Hepatocyte (in vitro differentiated cells): ENCODE measurements around the gene ZNF215. TPM values are rescaled to one million over a fixed set of nuclear protein-coding genes. Genes with fewer than 3 reads are reported as not detected.
"Not testable (repeated sequence)": the region's sequence is repeated elsewhere in the genome, so short reads cannot be mapped to it uniquely, and the experiment has no call there.

Experiments used
- DNase-seq: peaks from one replicate; pipeline ENCODE4 v3.0.0-alpha.2; 2016; ENCODE audit warnings: low spot score
- H2AFZ ChIP-seq: fragments of 200-600 bp; sonication (generic); 2 replicates; pipeline ENCODE4 v1.6.0; 2016; ENCODE audit warnings: antibody characterized with exemption, mild to moderate bottlenecking
- H3K27ac ChIP-seq: fragments of 200-600 bp; sonication (generic); 2 replicates; pipeline ENCODE4 v1.5.1; 2016; ENCODE audit warnings: mild to moderate bottlenecking
- H3K27me3 ChIP-seq: fragments of 200-600 bp; sonication (generic); 2 replicates; pipeline ENCODE4 v1.6.1; 2016
- H3K36me3 ChIP-seq: fragments of 200-600 bp; sonication (generic); replicated peaks from 2 replicates; pipeline ENCODE4 v1.5.1; 2016; ENCODE audit warnings: low read depth; ENCODE audit not compliant: insufficient read depth
- H3K4me1 ChIP-seq: fragments of 200-600 bp; sonication (generic); 2 replicates; pipeline ENCODE4 v1.5.1; 2016; ENCODE audit warnings: mild to moderate bottlenecking, moderate library complexity; ENCODE audit not compliant: insufficient read depth
- H3K4me2 ChIP-seq: fragments of 200-600 bp; sonication (generic); 2 replicates; pipeline ENCODE4 v1.6.0; 2016
- H3K4me3 ChIP-seq: fragments of 200-600 bp; sonication (generic); 2 replicates; pipeline ENCODE4 v1.5.1; 2016; ENCODE audit warnings: mild to moderate bottlenecking
- H3K79me2 ChIP-seq: fragments of 200-600 bp; sonication (generic); 2 replicates; pipeline ENCODE4 v1.6.0; 2017; ENCODE audit warnings: mild to moderate bottlenecking
- H3K9me2 ChIP-seq: fragments of 200-600 bp; sonication (generic); replicated peaks from 2 replicates; pipeline ENCODE4 v1.6.0; 2017; ENCODE audit warnings: mild to moderate bottlenecking; ENCODE audit not compliant: insufficient read depth
- H3K9me3 ChIP-seq: fragments of 200-600 bp; sonication (generic); 2 replicates; pipeline ENCODE4 v1.5.1; 2016; ENCODE audit warnings: low read depth, mild to moderate bottlenecking
- H4K20me1 ChIP-seq: fragments of 200-600 bp; sonication (generic); 2 replicates; pipeline ENCODE4 v1.6.0; 2016; ENCODE audit warnings: mild to moderate bottlenecking; ENCODE audit not compliant: insufficient read depth, poor library complexity, severe bottlenecking
- EZH2 ChIP-seq: fragments of 200-600 bp; sonication (generic); IDR thresholded peaks from 2 replicates; pipeline ENCODE4 v1.6.1; 2016; ENCODE audit warnings: antibody characterized with exemption, mild to moderate bottlenecking, borderline replicate concordance
- EZH2phosphoT487 ChIP-seq: fragments of 200-600 bp; sonication (generic); IDR thresholded peaks from one replicate; pipeline ENCODE4 v1.6.1; 2018; ENCODE audit warnings: antibody characterized with exemption, mild to moderate bottlenecking, low read depth, moderate library complexity; ENCODE audit not compliant: unreplicated experiment, severe bottlenecking
- WGBS: methylation state at CpG from one replicate; pipeline ENCODE4 v1.1.6; 2016; ENCODE audit warnings: low lambda C conversion rate; ENCODE audit errors: missing lambda C conversion rate; 5-methylcytosine and 5-hydroxymethylcytosine counted together
- polyA plus RNA-seq: library from polyadenylated mRNA; unstranded; fragments of >200 nt; fragmentation: Nextera tagmentation; extraction: Ambion mirVana; gene quantifications from 2 replicates; pipeline ENCODE4 v1.2.1, GENCODE V29; 2016
- total RNA-seq: library from RNA; depleted of rRNA; stranded (reverse); fragments of >200 nt; gene quantifications from 2 replicates; pipeline ENCODE4 v1.2.3, GENCODE V29; 2014
- TF ChIP-seq, protein P1 (sequence below): fragments of 200-600 bp; sonication (generic); IDR thresholded peaks from 2 replicates; pipeline ENCODE4 v1.5.1; 2016; ENCODE audit warnings: antibody characterized with exemption, mild to moderate bottlenecking; ENCODE audit not compliant: poor library complexity

ZNF215 gene
- total and polyA plus RNA-seq, 2 experiments from 2014 or later, result 1.2 to 3.3 TPM

DNA sequence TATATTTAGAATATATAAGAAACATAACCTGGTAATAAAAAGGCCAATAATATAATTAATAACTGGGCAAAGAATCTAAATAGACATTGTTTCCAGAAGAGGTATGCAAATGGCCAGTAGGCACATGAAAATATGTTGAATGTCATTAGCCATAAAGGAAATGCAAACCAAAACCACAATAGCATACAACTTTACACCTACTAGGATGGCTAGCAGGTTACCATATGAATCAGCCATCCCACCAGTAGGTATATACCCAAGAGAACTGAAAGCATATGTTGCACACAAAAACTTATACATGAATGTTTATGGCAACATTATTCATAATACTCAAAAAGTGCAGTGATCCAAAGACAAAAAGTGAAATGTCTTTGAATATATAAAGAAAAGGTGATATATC is 31.2 kb upstream of the ZNF215 start:
- no peak overlapping the region for H2AFZ ChIP-seq
- no peak overlapping the region for H3K4me2 ChIP-seq
- no peak overlapping the region for H3K27ac ChIP-seq
- H3K79me2 ChIP-seq, result no peaks in the 10 kb centered on the region
- H3K4me3 ChIP-seq, result no peak overlapping the region
- no peaks in the 10 kb centered on the region for H4K20me1 ChIP-seq
- TF ChIP-seq EZH2, result no peak
- TF ChIP-seq EZH2phosphoT487, result no peak
- TF ChIP-seq, protein P1, sequence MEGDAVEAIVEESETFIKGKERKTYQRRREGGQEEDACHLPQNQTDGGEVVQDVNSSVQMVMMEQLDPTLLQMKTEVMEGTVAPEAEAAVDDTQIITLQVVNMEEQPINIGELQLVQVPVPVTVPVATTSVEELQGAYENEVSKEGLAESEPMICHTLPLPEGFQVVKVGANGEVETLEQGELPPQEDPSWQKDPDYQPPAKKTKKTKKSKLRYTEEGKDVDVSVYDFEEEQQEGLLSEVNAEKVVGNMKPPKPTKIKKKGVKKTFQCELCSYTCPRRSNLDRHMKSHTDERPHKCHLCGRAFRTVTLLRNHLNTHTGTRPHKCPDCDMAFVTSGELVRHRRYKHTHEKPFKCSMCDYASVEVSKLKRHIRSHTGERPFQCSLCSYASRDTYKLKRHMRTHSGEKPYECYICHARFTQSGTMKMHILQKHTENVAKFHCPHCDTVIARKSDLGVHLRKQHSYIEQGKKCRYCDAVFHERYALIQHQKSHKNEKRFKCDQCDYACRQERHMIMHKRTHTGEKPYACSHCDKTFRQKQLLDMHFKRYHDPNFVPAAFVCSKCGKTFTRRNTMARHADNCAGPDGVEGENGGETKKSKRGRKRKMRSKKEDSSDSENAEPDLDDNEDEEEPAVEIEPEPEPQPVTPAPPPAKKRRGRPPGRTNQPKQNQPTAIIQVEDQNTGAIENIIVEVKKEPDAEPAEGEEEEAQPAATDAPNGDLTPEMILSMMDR, result no peak
- H3K9me2 ChIP-seq, result no peaks in the 10 kb centered on the region
- DNase-seq, result no peak
- H3K27me3 ChIP-seq, result no peaks in the 10 kb centered on the region
- no peaks in the 10 kb centered on the region for H3K36me3 ChIP-seq
- no peaks in the 10 kb centered on the region for H3K4me1 ChIP-seq
- H3K9me3 ChIP-seq, result no peaks in the 10 kb centered on the region

DNA sequence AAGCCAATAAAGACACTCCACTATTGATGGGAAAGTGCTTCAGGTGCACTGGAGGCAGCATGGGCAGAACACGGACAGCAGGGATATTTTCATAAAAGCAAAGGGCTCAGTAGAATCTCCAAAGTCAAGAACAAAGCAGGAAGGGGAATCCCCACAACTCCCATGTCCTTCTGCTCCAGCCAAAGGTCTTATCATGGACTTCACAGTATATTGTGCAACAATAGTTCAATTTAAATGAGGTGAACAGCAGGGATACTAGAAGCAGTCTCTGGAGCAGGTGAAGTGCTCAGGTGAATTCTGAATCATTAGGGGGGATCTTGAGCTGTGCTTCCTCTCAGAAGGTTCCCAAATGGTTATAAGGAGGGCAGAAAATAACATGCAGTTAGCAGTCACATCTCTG is 27.3 kb upstream of the ZNF215 start:
- WGBS, result 73% methylated on average over 1 of the region's 1 CpG
- DNase-seq, result no peak
- H3K36me3 ChIP-seq, result no peaks in the 10 kb centered on the region
- H3K79me2 ChIP-seq, result no peaks in the 10 kb centered on the region
- H2AFZ ChIP-seq, result no peak overlapping the region
- no peaks in the 10 kb centered on the region for H3K9me2 ChIP-seq
- H3K4me3 ChIP-seq, result no peak overlapping the region
- H3K27ac ChIP-seq, result no peak overlapping the region
- no peaks in the 10 kb centered on the region for H3K4me1 ChIP-seq
- H3K9me3 ChIP-seq, result no peaks in the 10 kb centered on the region
- H3K4me2 ChIP-seq, result no peak overlapping the region
- no peaks in the 10 kb centered on the region for H3K27me3 ChIP-seq
- TF ChIP-seq, protein P1, result no peak
- no peak for TF ChIP-seq EZH2phosphoT487
- no peaks in the 10 kb centered on the region for H4K20me1 ChIP-seq

DNA sequence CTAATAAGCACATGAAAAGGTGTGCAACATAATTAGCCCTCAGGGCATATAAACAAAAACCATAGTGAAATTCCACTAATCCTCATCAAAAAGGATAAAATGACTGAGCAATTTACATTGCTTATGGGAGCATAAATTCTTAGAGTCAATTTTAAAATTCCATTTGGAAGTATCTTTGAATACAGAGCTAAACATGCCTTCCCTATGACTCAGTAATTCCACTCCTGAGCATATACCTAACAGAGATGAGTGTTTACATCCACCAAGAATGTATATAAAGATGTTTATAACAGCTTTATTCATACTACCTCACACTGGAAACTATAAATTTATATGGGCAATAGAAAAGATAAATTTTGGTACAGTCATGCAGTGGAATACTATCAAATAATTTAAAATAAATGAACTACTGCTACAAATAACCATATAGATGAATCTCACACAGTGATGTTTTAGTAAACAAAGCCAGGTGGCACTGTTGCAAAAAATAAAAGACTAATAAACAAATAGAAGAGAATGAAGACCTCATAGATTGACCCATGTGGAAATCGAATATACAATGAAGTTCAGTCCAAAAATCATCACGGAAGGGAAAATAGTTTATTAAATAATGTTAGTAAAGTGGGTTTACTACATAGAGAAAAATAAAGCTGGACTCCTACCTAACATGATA is 25.8 kb upstream of the ZNF215 start:
- Histone ChIP-seq H3K9me2 (no peaks in the 10 kb centered on the region), H3K36me3 (no peaks in the 10 kb centered on the region), H3K4me1 (no peaks in the 10 kb centered on the region), H3K79me2 (no peaks in the 10 kb centered on the region), H2AFZ (no peak overlapping the region), H3K27ac (no peak overlapping the region), H3K4me3 (no peak overlapping the region), H3K27me3 (no peaks in the 10 kb centered on the region), H3K9me3 (no peaks in the 10 kb centered on the region), H4K20me1 (no peaks in the 10 kb centered on the region), H3K4me2 (no peak overlapping the region)
- 87% methylated on average over 2 of the region's 2 CpGs for WGBS
- no peak for DNase-seq
- no peak for TF ChIP-seq EZH2phosphoT487
- TF ChIP-seq, protein P1, result peak; percentile 13

DNA sequence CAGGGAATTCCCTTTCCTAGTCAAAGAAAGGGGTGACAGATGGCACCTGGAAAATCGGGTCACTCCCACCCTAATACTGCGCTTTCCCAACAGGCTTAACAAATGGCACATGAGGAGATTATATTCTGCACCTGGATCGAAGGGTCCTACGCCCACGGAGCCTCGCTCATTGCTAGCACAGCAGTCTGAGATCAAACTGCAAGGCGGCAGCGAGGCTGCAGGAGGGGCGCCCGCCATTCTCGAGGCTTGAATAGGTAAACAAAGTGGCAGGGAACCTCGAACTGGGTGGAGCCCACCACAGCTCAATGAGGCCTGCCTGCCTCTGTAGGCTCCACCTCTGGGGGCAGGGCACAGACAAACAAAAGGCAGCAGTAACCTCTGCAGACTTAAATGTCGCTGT is 21.4 kb upstream of the ZNF215 start:
- H2AFZ ChIP-seq, H3K36me3 ChIP-seq: not testable (repeated sequence)
- 91% methylated on average over 13 of the region's 13 CpGs for WGBS

More for the DNA sequence above, 21.4 kb upstream of the ZNF215 start:
- H3K9me3 ChIP-seq, H3K27ac ChIP-seq, H3K4me2 ChIP-seq, H3K79me2 ChIP-seq, H3K27me3 ChIP-seq, H3K4me1 ChIP-seq, H3K4me3 ChIP-seq, H3K9me2 ChIP-seq, DNase-seq, H4K20me1 ChIP-seq: not testable (repeated sequence)
